HepG2 (cell line): ENCODE data around the gene HELZ2. TPM values are rescaled to one million over a fixed set of nuclear protein-coding genes. Genes with fewer than 3 reads are reported as not detected.

Experiments
- ARID4A ChIP-seq: sonication (generic); formaldehyde crosslinking; IDR thresholded peaks from 2 replicates; pipeline ENCODE4 v1.5.0; 2020; ENCODE audit warnings: mild to moderate bottlenecking, missing genetic modification reagents, borderline replicate concordance
- STAT6 ChIP-seq: sonication (generic); formaldehyde crosslinking; IDR thresholded peaks from 2 replicates; pipeline ENCODE4 v1.4.0; 2020; ENCODE audit warnings: missing genetic modification reagents, mild to moderate bottlenecking, borderline replicate concordance
- ZBTB26 ChIP-seq: IDR thresholded peaks from 2 replicates; pipeline ENCODE4 v1.6.1; 2016; ENCODE audit warnings: missing compliant biosample characterization, missing genetic modification reagents, borderline replicate concordance
- polyA plus RNA-seq, 8 experiments: library from polyadenylated mRNA; depleted of rRNA in 3 of 8; stranded (reverse) in 7 of 8; unstranded in 1 of 8; fragments of >200 nt; fragmentation: Illumina TruSeq in 4 of 8; extraction: Trizol in 4 of 8; gene quantifications; 2 replicates each; pipeline versions ENCODE4 v1.2.1 to v1.2.3, GENCODE V29; 2011 to 2016; ENCODE audit warnings: low read depth in 4 of 8, missing spikeins in 1 of 8, mixed read lengths in 1 of 8; ENCODE audit not compliant: insufficient read depth in 1 of 8
- total RNA-seq, 5 experiments: library from RNA; depleted of rRNA; stranded (reverse); fragments of >200 nt; fragmentation: Illumina TruSeq; extraction: Trizol; gene quantifications; 2 replicates each; pipeline ENCODE4 v1.2.3, GENCODE V29; 2016; ENCODE audit warnings: low read depth in 1 of 5
- TF ChIP-seq, protein P1 (sequence below): sonication (generic); formaldehyde crosslinking; conservative IDR thresholded peaks from 2 replicates; pipeline ENCODE4 v1.4.0; 2020; ENCODE audit warnings: missing genetic modification reagents
- TF ChIP-seq, protein P2 (sequence below), 2 experiments: fragments of 450-650 bp in 1 of 2; sonication (generic) in 1 of 2; formaldehyde crosslinking in 1 of 2; IDR thresholded peaks; 2 replicates each; pipeline versions ENCODE4 v1.6.1 to v1.8.0; 2016 to 2022; ENCODE audit warnings: antibody characterized with exemption in 1 of 2, mild to moderate bottlenecking in 1 of 2, missing genetic modification reagents in 1 of 2

The HELZ2 gene
- total and polyA plus RNA-seq, 2 of the 13 experiments (the other 11 are each of a cell fraction or from before 2014, with no cell fraction given) = 9.6 to 10.1 TPM

DNA sequence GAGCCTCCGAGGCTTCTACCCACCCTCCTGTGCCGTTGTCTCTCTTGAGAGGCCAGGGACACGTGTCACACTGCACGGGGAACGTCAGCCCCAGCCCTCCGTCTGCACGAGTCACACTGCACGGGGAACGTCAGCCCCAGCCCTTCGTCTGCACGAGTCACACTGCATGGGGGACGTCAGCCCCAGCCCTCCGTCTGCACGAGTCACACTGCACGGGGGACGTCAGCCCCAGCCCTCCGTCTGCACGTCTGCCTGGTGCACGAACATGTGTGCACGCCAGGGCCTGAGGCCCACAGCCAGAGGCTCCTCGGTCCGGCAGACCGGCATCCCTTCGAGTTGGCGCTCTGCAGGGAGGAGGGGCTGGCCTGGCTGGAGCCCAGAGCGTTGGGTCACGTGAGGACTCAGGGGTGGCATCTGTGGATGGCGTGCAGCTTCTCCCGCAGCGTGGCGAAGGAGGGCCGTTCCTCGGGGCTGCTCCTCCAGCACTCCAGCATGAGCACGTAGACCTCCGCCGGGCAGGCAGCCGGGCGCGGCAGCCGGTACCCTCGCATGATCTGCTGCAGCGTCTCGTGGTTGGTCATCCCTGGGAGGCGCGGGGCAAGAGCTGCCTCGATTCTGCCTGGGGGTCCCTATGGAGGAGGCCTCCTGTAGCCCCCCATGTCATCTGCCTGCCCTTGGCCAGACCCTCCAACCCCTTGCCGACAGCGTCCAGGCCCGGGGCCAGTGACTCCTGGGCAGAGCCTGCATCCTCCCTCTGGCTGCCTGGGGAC, 33.4 kb downstream of the HELZ2 start (continued):
- TF ChIP-seq STAT6 (no peak), ARID4A (CRISPR knock-in tag) (no peak), ZBTB26 (CRISPR knock-in tag) (no peak)
- TF ChIP-seq, protein P1, sequence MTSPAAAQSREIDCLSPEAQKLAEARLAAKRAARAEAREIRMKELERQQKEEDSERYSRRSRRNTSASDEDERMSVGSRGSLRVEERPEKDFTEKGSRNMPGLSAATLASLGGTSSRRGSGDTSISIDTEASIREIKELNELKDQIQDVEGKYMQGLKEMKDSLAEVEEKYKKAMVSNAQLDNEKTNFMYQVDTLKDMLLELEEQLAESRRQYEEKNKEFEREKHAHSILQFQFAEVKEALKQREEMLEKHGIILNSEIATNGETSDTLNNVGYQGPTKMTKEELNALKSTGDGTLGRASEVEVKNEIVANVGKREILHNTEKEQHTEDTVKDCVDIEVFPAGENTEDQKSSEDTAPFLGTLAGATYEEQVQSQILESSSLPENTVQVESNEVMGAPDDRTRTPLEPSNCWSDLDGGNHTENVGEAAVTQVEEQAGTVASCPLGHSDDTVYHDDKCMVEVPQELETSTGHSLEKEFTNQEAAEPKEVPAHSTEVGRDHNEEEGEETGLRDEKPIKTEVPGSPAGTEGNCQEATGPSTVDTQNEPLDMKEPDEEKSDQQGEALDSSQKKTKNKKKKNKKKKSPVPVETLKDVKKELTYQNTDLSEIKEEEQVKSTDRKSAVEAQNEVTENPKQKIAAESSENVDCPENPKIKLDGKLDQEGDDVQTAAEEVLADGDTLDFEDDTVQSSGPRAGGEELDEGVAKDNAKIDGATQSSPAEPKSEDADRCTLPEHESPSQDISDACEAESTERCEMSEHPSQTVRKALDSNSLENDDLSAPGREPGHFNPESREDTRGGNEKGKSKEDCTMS = no peak
- TF ChIP-seq, protein P2, sequence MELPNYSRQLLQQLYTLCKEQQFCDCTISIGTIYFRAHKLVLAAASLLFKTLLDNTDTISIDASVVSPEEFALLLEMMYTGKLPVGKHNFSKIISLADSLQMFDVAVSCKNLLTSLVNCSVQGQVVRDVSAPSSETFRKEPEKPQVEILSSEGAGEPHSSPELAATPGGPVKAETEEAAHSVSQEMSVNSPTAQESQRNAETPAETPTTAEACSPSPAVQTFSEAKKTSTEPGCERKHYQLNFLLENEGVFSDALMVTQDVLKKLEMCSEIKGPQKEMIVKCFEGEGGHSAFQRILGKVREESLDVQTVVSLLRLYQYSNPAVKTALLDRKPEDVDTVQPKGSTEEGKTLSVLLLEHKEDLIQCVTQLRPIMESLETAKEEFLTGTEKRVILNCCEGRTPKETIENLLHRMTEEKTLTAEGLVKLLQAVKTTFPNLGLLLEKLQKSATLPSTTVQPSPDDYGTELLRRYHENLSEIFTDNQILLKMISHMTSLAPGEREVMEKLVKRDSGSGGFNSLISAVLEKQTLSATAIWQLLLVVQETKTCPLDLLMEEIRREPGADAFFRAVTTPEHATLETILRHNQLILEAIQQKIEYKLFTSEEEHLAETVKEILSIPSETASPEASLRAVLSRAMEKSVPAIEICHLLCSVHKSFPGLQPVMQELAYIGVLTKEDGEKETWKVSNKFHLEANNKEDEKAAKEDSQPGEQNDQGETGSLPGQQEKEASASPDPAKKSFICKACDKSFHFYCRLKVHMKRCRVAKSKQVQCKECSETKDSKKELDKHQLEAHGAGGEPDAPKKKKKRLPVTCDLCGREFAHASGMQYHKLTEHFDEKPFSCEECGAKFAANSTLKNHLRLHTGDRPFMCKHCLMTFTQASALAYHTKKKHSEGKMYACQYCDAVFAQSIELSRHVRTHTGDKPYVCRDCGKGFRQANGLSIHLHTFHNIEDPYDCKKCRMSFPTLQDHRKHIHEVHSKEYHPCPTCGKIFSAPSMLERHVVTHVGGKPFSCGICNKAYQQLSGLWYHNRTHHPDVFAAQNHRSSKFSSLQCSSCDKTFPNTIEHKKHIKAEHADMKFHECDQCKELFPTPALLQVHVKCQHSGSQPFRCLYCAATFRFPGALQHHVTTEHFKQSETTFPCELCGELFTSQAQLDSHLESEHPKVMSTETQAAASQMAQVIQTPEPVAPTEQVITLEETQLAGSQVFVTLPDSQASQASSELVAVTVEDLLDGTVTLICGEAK (IDR thresholded peaks at IDR 0.05) = no peak
- TF ChIP-seq, protein P2 (CRISPR knock-in tag; IDR thresholded peaks at IDR 0.05) = peak; percentile 21; the same call in 1 of the 2 replicates
